MG63 (cell line): ENCODE measurements around the gene TRA2B. TPM values are rescaled to one million over a fixed set of nuclear protein-coding genes. Genes with fewer than 3 reads are reported as not detected.

Experiments
- DNase-seq: peaks from one replicate; pipeline ENCODE4 v3.0.0-alpha.2; 2020
- H3K27me3 ChIP-seq: fragments of 250-450 bp; sonication (Bioruptor Pico); 2 replicates; pipeline ENCODE4 v1.5.1; 2020; ENCODE audit warnings: mild to moderate bottlenecking, moderate library complexity
- H3K36me3 ChIP-seq: fragments of 250-450 bp; sonication (Bioruptor Pico); 2 replicates; pipeline ENCODE4 v1.5.1; 2020; ENCODE audit warnings: mild to moderate bottlenecking, moderate library complexity
- H3K4me3 ChIP-seq: fragments of 250-450 bp; sonication (Bioruptor Pico); 2 replicates; pipeline ENCODE4 v1.5.1; 2020; ENCODE audit warnings: mild to moderate bottlenecking, moderate library complexity
- H3K9me3 ChIP-seq: fragments of 250-450 bp; sonication (Bioruptor Pico); 2 replicates; pipeline ENCODE4 v1.5.1; 2020; ENCODE audit warnings: mild to moderate bottlenecking, moderate library complexity
- total RNA-seq: library from RNA; depleted of rRNA; stranded (reverse); fragments of >200 nt; shearing (Covaris generic); gene quantifications from 2 replicates; pipeline ENCODE4 v1.2.3, GENCODE V29; 2014; ENCODE audit warnings: low replicate concordance

The TRA2B gene
- total RNA-seq, 1 experiment from 2014 or later = 158 TPM

- Histone ChIP-seq H3K4me3 (no peak overlapping the region; the same call in 1 of the 2 replicates), H3K27me3 (no peaks in the 10 kb centered on the region), H3K36me3 (no peaks in the 10 kb centered on the region), H3K9me3 (0 out of 2 replicates have a peak, but pooled peaks cover under 1% of the 10 kb centered on the region)
- DNase-seq = no peak
Measured at GRCh38 chr3:185960522-185961288, 22.9 kb upstream of the TRA2B start.

- no peak for DNase-seq
- no peaks in the 10 kb centered on the region for H3K36me3 ChIP-seq
- H3K4me3 ChIP-seq = peak overlapping the region; percentile 17; the same call in 1 of the 2 replicates
- H3K9me3 ChIP-seq = no peaks in the 10 kb centered on the region
- H3K27me3 ChIP-seq = no peaks in the 10 kb centered on the region
Measured at GRCh38 chr3:185959609-185960521, 22.1 kb upstream of the TRA2B start.

DNA sequence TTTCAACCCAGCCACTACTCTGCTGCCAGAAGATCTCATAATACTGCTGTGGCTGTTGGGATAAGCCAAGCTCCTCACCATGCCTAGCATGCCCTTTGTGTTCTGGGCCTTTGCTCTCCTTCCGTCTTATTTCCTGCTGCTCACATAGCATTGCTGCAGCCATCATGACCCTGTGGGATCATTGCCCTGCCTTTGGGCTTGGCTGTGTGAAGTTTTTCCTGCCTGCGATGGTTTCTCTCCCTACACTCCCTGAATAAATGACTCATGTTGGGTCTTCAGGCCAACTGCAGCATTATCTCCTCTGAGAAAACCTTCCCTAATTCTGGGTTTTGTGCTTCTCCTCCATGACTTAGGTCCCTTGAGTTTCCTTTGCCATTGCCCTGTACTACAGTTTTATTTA is 20.8 kb upstream of the TRA2B start:
- Histone ChIP-seq H3K36me3 (no peaks in the 10 kb centered on the region), H3K4me3 (no peak overlapping the region), H3K27me3 (no peaks in the 10 kb centered on the region), H3K9me3 (no peaks in the 10 kb centered on the region)
- peak; percentile 75 for DNase-seq

DNA sequence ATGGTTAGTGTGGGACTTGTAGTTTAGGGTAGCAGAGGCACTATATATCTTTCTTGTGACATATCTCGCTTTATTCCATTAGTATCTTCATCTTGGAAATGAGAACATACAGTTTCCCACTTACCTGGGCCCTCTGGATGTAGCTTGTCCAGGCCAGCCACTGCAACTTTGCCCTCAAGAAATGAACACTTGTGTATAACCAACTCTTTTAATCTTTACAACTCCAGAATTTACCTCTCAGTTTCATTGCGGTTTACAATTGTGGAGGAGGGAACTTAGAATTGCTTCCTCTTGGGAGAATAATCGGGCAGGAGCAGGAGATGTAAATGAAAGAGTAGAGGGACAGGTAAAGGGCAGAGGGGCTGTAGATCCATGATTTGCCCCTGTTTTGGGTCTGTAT is 18.4 kb upstream of the TRA2B start:
- Histone ChIP-seq H3K4me3 (no peak overlapping the region), H3K36me3 (no peaks in the 10 kb centered on the region), H3K9me3 (no peaks in the 10 kb centered on the region), H3K27me3 (no peaks in the 10 kb centered on the region)
- no peak for DNase-seq

DNA sequence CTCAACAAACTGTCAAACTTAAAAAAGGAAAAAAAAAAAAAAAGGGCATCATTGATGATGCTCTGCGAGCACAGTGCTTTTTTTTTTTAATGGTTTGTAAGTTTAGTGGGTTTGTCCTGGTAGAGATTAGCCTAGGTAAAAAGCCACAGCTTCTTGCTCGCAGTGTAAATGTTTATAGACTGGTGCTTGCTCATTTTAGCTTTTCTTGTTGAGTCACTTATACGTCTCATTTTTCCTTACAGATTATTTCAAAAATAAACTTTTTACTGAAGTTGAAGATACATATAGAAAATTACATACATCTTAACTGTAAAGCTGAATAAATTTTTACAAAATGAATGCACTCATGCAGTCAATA is 16.5 kb upstream of the TRA2B start:
- no peaks in the 10 kb centered on the region for H3K27me3 ChIP-seq
- H3K4me3 ChIP-seq = no peak overlapping the region
- H3K9me3 ChIP-seq = no peaks in the 10 kb centered on the region
- no peaks in the 10 kb centered on the region for H3K36me3 ChIP-seq
- no peak for DNase-seq

GRCh38 chr3:185950728-185951127 is 12.9 kb upstream of the TRA2B start:
- H3K9me3 ChIP-seq = no peaks in the 10 kb centered on the region
- no peaks in the 10 kb centered on the region; the same call in 1 of the 2 replicates for H3K27me3 ChIP-seq
- no peak overlapping the region for H3K4me3 ChIP-seq
- no peaks in the 10 kb centered on the region for H3K36me3 ChIP-seq
- DNase-seq = no peak

- Histone ChIP-seq H3K36me3 (no peaks in the 10 kb centered on the region), H3K27me3 (no peaks in the 10 kb centered on the region; the same call in 1 of the 2 replicates), H3K4me3 (no peak overlapping the region), H3K9me3 (no peaks in the 10 kb centered on the region)
- no peak for DNase-seq
Measured at GRCh38 chr3:185949515-185949914, 11.7 kb upstream of the TRA2B start.

DNA sequence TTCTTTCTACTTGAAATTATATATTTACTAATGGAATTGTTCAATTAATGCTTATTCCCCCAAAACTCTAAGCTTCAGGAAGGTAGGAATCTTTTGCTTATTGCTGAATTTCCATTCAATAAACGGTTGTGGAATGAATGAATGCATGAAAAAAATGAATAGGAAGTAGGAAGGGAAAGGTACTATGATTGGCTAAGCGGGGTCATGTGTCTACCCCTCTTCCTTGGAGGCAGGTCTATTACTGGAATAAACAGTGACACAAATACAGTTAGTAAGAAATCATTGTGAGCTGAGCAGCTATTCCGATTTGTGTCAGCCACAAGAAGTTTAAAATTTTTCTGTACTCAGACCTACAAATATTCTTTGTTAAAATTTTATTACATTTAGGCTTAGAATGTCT is 10.5 kb upstream of the TRA2B start:
- Histone ChIP-seq H3K9me3 (no peaks in the 10 kb centered on the region), H3K27me3 (no peaks in the 10 kb centered on the region; the same call in 1 of the 2 replicates), H3K36me3 (no peaks in the 10 kb centered on the region), H3K4me3 (no peak overlapping the region)
- no peak for DNase-seq

GRCh38 chr3:185943760-185944106 is 5.9 kb upstream of the TRA2B start:
- H3K27me3 ChIP-seq = no peaks in the 10 kb centered on the region; the same call in 1 of the 2 replicates
- no peak overlapping the region for H3K4me3 ChIP-seq
- no peaks in the 10 kb centered on the region for H3K9me3 ChIP-seq
- no peak for DNase-seq
- H3K36me3 ChIP-seq = no peaks in the 10 kb centered on the region

DNA sequence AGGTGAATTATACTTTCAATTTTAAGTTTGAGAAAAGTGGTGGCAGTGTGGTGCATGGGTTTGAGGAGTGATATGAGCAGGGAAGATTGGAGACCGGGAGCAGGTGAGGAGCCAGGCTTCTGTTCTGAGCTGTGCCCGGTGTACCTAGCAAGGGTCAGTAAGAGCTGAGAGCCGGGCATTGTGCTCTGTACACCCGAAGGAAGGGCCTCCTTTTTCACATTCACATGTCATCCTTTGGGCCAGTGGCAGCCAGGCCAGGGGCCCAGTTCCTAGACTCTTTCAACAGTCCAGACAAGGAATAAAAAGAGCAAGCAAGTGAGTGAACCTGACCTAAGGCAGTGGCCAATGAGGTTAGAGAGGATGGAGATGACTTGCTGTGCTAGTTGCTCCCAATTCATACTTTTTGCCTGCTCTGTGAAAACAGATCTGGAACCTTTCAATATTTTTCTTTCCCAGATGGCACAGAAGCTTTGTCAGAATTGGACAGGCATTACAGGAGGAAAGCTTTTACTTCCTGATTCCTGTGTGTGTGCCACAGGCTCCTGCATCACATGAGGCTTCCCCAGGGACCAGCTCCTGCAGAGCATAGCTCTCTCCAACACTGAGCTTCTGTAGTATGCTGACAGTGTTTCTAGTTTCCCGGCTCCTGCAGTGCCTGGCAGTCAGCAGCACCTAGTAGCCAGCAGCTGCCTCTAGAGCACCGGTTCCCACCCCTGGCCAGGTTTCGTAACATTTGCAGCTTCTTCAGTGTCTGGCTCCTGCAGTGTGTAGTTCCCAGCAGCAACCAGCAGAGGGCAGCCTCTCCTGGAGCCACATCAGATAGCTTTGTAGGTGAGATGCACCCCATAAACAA is 5.3 kb upstream of the TRA2B start:
- no peaks in the 10 kb centered on the region for H3K36me3 ChIP-seq
- no peaks in the 10 kb centered on the region; the same call in 1 of the 2 replicates for H3K27me3 ChIP-seq
- peak; percentile 83 for DNase-seq
- no peak overlapping the region for H3K4me3 ChIP-seq
- peaks cover 3% of the 10 kb centered on the region; the same call in 1 of the 2 replicates for H3K9me3 ChIP-seq

- no peak for DNase-seq
- Histone ChIP-seq H3K9me3 (peaks cover 3% of the 10 kb centered on the region; the same call in 1 of the 2 replicates), H3K4me3 (no peak overlapping the region), H3K27me3 (no peaks in the 10 kb centered on the region; the same call in 1 of the 2 replicates), H3K36me3 (peaks cover 3% of the 10 kb centered on the region)
Measured at GRCh38 chr3:185942396-185942795, 4.6 kb upstream of the TRA2B start.

GRCh38 chr3:185940951-185941350 is 3.1 kb upstream of the TRA2B start:
- Histone ChIP-seq H3K27me3 (no peaks in the 10 kb centered on the region), H3K36me3 (peaks cover 16% of the 10 kb centered on the region), H3K9me3 (peaks cover 3% of the 10 kb centered on the region; the same call in 1 of the 2 replicates), H3K4me3 (no peak overlapping the region)
- no peak for DNase-seq

- Histone ChIP-seq H3K4me3 (no peak overlapping the region), H3K36me3 (peaks cover 28% of the 10 kb centered on the region), H3K27me3 (no peaks in the 10 kb centered on the region), H3K9me3 (peaks cover 3% of the 10 kb centered on the region; the same call in 1 of the 2 replicates)
- no peak for DNase-seq
Measured at GRCh38 chr3:185939721-185940120, 1.9 kb upstream of the TRA2B start.

DNA sequence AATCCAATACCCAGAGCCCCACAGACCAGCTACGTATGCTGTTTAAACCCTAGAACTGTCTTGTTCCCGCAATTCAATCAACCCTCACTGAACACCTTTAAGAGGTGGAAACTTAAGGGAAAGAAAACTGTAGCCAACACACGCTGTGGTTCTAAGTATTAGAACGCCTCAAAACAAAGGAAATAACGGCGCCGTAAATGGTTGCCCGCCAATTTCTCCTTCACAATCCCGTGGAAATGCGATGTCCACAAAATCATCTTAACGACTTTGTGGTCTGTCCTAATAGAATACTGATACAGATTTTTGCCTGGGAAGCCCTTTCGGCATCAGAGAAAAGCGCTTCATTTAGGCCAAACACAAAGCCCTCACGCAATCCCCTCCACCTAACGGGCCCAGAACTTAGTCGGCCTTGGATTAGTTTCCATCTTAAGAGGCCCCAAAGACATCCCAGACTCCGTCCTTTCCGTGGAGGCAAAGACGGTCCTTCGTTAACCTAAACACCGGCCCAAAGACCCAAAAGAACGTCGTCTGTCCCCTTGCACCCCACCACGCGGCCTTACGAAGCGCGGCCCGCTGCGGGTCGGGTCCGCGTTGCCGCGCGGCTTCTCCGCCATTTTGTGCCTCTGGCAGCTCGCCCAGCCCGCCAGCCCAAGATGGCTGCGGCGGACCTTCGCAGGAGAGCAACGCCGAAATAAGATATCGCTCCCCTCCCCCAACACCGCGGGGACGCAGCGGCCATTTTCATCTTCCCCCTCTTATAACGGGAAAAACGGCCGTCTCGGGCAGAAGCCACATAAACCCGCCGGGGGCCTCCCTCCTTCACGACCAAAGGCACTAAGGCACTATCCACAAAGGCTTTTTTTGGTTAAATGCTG is 763 bp downstream of the TRA2B start:
- peaks cover 3% of the 10 kb centered on the region; the same call in 1 of the 2 replicates for H3K9me3 ChIP-seq
- peak; percentile 86 for DNase-seq
- peak overlapping the region; percentile 97 for H3K4me3 ChIP-seq
- H3K36me3 ChIP-seq = peaks cover 40% of the 10 kb centered on the region
- no peaks in the 10 kb centered on the region for H3K27me3 ChIP-seq

DNA sequence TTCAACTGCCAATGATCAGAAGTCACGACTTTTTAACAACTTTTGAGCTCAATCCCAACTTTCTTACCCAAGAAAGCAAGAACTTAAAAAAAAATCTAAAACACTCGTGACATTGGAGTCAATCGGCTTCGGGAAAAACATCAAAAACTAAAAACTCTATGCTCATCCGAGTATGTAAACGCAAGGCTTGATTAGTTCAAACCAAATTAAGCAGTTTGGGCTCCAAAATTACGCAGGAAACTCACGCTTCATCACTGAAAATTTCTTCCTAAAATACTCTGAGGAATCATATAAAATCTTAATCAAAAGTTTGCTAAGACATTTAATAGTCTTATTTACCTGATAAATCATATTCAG is 1.6 kb downstream of the TRA2B start:
- Histone ChIP-seq H3K27me3 (no peaks in the 10 kb centered on the region), H3K4me3 (peak overlapping the region; percentile 97), H3K36me3 (peaks cover 43% of the 10 kb centered on the region), H3K9me3 (peaks cover 3% of the 10 kb centered on the region; the same call in 1 of the 2 replicates)
- no peak for DNase-seq
